ENCODE measurements around the gene EXOC6.
"Not testable (repeated sequence)": the region's sequence is repeated elsewhere in the genome, so short reads cannot be mapped to it uniquely, and the experiment has no call there.

The EXOC6 gene

DNA sequence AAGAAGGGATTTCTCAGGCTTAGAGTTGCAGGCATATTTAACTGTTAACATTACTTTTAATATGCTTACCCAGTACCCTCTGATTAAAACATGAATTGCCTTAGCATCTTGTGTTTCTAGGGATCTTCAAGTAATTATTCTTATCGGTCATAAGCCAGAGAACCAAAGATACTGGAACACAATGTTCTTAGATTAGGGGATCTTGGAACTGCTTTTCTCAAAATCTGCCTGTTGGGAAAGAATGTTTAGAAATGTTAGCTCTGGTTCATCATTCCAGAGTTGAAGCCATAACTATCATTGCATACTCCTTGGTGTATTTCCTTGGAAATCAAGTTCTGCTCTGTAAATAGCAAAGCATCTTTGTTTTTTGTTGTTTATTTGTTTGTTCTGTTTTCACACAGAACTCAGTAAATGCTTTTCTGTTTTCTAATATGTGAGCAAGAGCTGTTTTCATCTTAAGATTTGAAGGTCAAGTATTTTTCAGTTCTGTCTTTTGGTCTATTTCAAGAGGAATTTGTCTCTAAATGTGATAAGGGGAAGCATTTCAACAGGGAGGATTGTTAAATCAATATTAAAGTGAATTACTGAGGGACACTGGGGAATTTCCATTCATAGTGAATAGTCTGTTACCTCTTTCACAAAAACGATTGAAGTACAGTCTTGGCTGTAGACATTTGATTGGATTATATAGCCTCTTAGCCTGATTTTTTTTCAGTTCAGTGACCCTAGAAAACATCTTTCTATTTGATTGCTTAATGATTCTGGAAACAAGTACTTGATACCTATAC, 109.1 kb downstream of the EXOC6 start:
- no peak for DNase-seq

GRCh38 chr10:92961638-92962037, 113.3 kb downstream of the EXOC6 start:
- no peak for DNase-seq

- DNase-seq, result no peak
Measured at GRCh38 chr10:92965314-92965713, 117.0 kb downstream of the EXOC6 start.

- no peak for DNase-seq
Measured at GRCh38 chr10:92967641-92968040, 119.3 kb downstream of the EXOC6 start.

GRCh38 chr10:92969151-92969550, 120.8 kb downstream of the EXOC6 start:
- no peak for DNase-seq

- DNase-seq, result no peak
Measured at GRCh38 chr10:92970301-92971070, 122.2 kb downstream of the EXOC6 start.

DNA sequence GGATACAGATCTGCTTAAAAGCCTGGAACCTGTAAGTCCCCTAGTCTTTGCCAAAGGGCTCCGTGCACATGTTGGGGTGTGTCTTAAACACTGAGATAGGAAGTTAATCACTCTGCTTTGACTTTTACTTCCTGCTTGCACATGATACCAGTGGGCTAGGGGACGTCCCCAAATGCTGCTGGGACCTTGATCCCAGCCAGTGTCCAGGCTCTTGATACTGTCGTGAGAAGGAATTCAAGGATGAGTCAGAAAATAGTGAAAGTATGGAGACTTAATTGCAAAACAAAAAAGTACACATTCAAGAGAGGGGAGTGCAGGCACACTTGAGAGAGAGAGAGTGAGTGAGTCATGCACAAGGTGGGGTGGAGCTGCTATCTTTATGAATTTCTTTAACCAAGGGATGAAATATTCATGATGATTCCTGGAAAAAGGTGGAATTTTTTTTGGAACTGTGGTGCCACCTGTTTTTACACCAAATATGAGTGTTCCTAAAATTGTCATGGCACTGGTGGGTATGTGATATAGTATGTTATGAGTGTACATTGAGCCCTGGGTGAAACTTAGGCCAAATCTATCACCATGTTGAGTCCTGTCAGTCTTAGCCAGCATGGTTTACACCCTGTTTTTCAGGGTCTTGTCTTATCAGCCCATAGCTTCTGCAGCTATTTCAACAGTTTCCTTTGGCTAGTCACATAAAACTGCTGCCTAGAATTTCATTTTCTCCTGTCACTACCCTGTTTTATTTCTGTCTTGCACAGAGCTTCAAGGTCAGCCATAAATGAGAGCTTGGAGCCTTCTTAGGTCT, 123.9 kb downstream of the EXOC6 start:
- DNase-seq, result no peak

DNA sequence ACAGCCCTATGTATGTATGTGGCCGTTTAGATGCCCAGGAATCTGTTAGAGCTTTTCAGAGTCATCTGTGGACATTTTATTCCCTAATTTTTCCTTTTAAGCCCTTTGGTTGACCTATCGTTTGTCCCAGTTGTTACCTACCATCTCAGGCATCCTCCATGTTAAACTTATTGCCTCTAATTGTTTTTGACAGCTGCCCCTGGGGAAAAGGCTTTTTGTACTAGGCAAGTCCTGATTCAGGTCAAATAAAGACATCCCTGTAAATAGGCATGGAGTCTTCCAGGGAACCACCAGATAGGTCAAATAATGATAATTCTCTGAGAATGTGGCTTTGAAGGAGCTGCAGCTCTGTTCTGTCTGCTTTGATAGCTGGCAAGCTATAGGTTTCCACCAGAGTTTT, 124.6 kb downstream of the EXOC6 start:
- no peak for DNase-seq

DNA sequence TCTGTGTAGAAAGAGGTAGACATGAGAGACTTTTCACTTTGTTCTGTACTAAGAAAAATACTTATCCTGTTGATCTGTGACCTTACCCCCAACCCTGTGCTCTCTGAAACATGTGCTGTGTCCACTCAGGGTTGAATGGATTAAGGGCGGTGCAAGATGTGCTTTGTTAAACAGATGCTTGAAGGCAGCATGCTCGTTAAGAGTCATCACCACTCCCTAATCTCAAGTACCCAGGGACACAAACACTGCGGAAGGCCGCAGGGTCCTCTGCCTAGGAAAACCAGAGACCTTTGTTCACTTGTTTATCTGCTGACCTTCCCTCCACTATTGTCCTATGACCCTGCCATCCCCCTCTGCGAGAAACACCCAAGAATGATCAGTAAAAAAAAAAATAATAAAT, 128.0 kb downstream of the EXOC6 start:
- DNase-seq, result not testable (repeated sequence)

DNA sequence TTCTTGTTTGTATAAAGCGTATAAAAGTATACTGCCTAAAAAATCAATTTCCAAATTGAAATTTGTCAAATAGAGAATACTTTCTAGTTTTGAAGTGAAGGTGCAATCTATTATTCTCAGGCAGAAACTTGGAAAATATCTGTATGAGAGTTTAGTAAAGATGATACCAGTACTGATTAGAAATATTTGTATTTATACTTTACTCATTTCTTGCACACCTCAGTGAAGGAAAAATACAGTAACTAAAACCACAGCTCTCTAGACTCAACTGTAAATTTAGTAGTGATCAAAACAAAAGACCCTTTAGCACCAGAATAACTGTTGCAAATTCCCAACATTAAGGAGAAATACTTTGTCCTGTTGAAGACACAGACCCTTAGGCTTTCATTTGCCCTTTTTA, 140.9 kb downstream of the EXOC6 start:
- DNase-seq, result no peak

- peak in 1 of 2 experiments; percentile 19 for DNase-seq
Measured at GRCh38 chr10:92990615-92991014, 142.3 kb downstream of the EXOC6 start.

DNA sequence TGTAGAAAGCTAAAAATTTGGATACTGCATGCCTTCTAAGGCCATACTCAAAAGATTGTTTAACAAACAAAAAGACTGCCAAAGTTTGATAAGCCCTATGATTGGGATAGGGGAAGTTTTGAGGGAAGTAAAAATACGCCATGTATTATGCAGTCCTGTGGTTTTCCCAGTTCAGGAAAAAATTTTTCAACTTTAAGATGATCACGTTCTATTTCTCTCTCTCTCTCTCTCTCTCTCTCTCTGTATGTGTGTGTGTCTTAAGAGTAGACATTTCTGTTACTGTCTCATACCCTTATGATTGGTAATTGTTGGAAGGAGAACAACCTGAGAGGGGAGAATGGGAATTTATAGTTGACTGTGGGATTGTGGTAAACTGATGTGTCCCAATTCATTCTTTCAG, 143.2 kb downstream of the EXOC6 start:
- no peak for DNase-seq

- DNase-seq, result no peak
Measured at GRCh38 chr10:92993699-92994272, 145.5 kb downstream of the EXOC6 start.

GRCh38 chr10:92995509-92995908, 147.2 kb downstream of the EXOC6 start:
- no peak for DNase-seq

DNA sequence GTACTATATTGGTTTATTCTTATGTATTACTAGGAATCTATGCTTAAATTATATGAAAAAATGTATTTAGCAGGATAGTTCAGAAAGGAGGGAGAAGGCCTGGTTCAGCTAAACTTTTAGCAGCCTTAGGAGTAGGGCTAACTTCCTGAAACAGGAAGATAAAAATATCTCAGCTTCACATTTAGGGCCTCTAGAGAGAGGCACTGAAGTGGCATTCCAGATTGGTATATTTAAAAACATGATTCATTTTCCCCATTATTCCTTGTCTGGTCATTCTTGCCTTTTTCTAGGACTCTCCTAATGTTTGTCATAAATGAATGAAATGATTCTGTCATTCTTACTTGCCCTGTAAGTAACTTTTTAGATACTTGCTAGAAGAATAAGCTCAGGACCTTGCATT, 149.3 kb downstream of the EXOC6 start:
- DNase-seq, result no peak

DNA sequence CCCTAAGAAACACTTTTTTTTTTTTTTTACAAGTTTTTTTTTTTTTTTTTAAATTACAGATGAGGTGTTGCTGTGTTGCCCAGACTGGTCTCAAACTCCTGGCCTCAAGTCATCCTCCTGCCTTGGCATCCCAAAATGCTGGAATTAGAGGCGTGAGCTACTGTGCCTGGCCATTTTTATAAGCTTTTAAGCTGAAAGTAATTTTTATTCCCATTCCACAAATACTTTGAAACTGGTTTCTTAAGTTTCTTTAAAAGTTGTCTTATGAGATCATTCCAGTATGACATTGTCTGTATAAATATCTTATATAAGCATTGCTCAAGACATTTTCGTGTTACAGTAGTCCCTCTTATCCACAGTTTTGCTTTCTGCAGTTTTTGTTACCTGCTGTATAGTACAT, 150.9 kb downstream of the EXOC6 start:
- no peak for DNase-seq

DNA sequence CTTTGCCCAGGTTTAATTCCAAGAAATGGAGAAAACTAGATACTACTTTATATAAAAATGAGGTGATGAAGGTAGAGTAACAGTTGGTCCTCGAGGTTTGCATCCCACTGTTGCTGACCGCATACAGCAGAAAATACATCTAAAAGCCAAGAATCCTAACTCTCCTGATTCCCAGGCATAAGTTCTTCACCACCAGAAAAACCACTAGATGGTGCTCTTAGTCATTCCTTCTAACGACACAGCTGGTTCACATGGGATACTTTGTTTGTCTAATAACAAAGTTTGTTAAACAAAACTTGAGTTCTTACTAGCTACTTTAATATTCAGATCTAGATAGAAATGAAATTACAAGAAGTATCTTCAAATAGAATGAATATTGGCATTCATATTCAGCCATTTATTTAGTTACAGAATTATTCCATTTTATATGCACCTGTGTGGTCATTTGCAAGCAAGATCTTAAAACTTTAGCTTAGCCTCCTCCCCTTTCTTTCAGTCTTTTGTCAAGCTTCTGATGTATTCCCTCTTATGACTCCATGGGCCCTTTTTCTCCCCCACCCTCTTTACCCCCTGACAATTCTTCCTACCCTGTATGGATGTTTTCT, 158.2 kb downstream of the EXOC6 start:
- DNase-seq, result no peak

DNA sequence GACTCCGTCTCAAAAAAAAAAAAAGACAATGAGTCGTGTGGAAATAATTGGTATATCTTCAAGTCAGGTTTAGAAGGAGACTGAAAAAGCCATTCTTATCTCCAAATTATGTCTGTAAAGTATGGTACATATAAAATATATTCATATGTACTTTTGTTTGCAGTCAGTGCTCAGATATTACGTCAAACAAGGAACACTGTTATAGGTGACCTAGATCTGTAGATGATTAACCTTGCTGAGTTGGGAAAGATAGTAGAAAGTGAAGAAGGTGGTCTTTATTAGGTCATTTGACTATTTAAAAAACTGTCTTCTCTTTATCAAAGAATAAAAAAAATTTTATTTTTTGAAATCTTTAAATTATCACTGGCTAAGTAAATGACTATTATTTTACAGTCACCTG, 167.4 kb downstream of the EXOC6 start:
- DNase-seq, result no peak

- DNase-seq, result no peak
Measured at GRCh38 chr10:93023013-93023650, 174.8 kb downstream of the EXOC6 start.

DNA sequence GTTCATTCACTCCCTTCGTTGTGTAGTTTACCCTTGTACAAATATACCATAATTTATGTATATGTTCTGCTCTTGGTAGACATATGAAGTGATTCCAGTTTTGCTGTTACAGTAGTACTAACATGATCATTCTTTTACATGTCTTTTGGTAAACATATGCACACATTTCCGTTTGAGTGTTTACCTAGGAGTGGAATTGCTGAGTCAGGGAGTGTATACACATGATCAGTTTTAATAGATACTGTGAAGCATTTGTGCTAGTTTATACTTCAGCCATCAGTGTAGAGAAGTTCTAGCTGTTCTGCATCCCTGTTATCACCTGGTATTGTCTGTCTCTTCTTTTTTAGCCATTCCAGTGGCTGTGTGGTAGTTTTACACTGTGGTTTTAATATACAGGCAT, 177.8 kb downstream of the EXOC6 start:
- no peak for DNase-seq

- DNase-seq, result no peak
Measured at GRCh38 chr10:93027508-93027907, 179.2 kb downstream of the EXOC6 start.

DNA sequence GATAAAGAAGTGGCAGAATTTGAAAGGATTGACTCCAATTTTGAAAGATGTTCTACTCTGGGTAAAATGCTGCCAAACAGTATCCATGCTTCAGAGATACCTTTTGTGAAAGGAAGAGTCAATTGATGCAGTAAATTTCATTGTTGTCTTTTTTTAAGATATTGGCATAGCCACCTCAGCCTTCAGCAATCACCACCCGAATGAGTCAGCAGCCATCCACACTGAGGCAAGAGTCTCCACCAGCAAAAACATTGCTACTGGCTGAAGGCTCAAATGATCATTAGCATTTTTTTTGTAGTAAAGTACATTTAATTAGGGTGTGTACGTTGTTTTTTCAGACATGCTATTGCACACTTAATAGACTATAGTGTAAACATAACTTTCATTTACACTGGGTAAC, 180.6 kb downstream of the EXOC6 start:
- DNase-seq, result no peak

All from stimulated activated CD4-positive, alpha-beta T cell treated with anti-CD3 and anti-CD28 coated beads, Interleukin-4, amount 100 ng/mL, for 4 hours (primary cell).